DMS 273 treated with DMSO at 0.1 percent for 48 hours (cell line): ENCODE results near the gene PGAM5.
A peak's percentile ranks its signal among the peaks of the same experiment; 100 is the strongest.

Source experiments
- DNase-seq: peaks from one replicate; lab custom pipeline; 2025; lab: John Stamatoyannopoulos, UW

Gene PGAM5

DNA sequence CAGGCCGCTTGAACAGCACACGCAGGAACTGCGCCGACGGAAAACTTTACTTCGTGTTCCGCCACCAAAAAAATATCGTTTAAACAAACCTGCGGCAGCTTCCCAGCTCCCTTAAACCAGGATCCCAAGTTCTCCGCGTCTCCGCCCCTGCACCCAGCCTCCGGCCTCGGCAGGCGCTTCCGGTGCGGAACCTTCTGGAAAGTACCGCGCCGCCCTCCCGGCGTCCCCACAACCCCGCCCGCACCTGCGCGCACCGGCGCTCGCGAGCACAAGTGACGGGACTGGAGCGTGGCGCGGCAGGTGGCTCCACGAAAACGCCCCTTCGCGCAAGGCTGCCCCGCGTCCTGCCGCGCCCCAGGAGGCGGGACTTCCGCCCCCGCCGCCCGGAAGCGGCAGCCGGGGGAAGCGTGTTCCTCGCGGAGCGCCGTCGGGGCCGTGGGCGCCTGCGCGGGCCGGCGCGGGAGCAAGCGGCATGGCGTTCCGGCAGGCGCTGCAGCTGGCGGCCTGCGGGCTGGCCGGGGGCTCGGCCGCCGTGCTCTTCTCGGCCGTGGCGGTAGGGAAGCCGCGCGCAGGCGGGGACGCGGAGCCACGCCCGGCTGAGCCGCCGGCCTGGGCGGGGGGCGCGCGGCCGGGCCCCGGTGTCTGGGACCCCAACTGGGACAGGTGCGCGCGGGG lies at the start of gene PGAM5:
PGAM5 (plus strand) TSS at position 438 of the 675 bp plus-strand sequence; CDS start at position 473, 35 bp downstream.
- DNase-seq = peak; percentile 4

DNA sequence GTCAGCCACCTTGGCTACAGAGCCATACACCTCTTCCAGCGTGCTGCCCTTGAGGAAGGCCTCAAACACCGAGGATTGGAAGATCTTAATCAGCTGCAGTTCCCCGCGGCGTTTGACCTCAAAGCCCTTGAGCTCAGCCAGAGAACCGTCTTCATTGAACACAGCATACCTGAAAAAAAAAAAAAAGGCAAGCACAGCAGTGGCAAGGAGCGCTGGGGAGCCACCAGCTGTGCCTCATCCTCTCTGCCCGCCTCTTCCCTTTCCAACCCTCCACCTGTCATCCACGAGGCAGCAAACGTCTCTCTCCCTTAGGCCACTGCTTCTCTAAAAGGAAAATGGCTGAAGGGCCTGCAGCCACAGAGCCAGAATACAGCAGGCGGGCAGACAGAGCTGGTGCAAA lies 49.6 kb upstream of the PGAM5 start:
- DNase-seq = no peak

DNA sequence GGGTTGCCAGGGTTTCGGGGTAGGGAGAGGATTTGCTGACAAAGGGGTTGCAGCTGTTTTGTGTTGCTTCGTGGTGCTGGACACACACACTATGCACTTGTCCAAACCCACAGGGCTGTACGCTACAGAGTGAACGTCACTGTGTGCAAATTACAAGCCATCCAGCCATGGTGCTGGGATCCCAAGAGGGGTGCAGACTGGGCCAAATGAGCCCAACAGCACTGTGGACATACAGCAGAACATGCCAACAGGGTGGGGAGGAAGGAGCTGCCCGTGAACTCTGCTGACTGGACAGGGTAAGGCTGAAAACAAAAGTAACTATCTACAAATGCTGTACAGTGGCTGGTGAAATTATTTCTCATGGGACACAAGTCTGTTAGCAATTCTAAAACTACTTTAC lies 48.7 kb upstream of the PGAM5 start:
- DNase-seq = no peak

DNA sequence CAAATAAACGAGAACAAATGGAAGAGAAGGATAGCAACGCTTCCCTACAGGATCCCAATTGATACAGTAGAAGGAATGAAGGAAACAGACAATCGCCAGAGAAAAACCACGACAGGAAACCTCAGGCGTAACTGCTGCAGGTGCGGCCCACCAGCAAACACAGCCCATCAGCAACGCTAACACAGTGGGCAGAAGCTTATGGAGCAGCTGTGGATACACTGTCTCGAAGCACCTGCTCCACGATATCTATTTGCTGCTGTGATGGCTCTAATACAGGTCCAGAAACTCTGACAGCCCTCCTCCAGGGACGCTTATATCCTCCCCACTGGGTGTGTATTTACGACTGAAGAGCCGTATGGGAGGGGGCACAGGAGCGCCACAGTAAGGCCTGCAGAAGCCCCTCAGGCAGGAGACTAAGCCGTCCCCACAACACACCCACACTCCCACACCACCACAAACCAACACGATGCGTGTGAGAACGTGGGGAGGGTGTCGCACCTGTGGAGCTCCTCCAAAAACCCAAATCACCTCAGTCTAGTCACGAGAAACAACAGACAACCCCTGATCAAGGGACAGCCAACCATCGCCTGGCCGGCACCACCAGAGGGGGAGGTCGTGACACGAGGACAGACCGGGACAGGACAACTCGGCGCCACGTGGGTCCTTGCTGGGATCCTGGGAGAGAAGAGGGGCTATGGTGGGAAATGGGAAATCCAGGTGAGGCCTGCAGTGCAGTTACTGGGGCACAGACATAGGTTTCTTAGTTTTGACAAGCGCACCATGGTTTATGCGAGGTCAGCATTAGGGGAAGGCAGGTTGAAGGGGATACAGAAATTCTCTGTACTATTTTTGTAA lies 47.5 kb upstream of the PGAM5 start:
- DNase-seq = no peak

DNA sequence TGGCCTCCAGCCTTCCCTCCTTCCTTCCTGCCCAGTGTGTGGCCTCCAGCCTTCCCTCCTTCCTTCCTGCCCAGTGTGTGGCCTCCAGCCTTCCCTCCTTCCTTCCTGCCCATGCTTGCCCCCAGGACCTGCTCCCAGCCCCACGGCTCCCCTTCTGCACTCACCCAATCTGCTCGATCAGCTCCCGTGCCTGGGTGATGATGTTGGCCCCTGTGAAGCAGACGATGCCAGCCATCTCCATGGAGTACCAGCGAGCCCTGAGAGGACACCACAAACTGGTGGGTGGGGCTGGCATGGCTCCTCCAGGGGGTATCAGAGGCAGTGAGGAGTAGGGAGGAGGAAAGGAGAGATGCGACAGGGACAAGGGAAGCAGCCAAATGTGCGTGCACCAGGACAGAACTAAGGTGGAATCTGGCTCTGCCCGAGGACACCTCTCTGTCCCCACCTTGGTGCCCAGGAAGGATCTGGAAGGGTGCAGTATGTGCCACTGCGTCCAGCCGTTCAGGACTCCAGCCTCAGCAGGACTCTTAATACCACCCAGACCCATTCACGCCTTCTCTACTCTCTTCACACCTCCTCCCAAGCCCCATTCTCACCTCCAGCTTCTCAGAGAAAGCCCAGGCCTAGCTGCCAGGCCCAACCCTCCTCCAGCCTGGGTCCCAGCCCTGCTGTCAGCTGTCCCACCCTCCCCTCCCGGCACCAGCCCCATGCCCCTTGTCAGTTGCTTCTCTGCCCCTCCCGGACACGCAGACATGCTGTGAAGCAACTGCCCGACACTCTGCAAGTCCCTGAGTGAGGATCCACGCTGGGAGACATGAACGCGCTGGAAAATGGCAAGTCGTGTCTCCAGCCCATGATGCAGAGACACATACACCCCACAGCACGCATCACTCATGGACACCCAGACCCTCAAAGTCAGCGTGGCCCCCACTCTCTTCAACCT lies 46.2 kb upstream of the PGAM5 start:
- no peak for DNase-seq

DNA sequence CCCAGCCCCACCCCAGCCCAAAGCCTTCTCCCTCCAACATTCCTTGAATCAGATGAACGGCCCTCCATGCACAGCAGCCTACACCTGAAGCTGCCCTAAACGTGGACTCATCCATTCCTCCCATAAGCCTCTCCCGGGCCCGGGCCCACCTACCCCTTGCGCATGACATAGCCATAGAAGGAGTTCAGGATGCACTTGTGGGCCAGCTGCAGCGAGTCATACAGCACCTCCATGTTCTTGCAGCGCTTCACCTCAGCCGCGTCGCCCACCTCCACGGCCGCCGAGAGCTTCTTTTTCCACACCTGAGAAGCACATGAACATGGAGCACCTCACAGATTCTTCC lies 45.5 kb upstream of the PGAM5 start:
- DNase-seq = no peak

DNA sequence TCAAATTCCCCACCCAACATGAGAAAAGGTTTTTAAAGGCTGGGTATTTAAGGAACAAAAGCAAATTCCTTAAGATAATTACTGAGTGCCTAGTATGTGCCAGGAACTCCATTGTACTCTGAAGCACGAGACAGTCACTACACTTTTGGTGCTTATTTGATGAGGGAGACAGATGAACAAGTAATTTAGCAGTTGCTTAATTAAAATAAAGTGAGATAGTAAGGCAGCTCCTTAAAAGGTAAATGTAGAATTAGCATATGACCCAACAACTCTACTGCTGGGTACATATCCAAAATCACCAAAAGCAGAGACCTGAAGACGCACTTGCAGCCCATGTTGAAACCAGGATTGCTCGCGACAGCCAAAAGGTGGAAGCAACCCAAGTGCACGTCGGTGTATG lies 44.8 kb upstream of the PGAM5 start:
- DNase-seq = no peak

DNA sequence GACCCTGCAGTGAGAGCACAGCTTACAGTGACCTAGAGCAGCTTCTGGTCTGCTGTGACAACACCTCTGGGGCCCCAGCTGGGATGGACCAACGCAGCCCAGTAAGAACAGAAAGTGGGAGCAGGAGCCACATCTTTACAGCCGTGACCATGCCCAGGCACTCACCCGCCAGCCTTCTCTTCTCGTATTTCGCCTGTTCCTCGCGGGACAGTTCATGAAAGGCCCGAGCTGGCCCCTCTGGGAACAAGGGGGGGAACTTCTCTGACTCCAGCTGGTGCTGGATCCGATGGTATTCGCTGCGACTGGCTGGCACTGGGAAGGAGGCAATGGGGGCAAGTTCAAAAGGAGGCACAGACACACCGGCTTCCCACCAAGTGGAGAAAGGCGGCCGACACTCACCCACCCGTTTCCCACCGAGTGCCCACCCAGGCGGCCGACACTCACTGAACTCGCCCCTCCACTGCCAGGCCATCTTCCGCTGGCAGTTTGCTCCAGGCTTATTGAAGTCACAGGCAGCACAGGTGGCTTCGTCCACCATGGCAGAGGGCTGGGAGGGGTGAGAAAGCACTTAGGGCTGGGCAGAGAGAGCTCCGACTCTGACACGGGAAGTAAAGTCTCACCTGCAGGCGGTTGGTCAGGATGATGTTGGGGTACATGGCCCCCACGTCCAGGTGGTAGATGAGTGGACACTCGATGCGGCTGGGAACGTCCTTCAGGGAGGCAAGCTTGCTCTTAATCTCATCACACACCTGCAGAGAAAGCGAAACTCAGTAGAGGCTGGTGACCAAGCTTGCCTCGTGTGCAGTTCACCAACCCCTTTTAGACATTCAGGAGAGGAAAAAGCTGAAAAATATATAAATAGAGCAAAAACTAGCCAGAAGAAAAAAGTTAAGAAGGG lies 42.2 kb upstream of the PGAM5 start:
- no peak for DNase-seq

DNA sequence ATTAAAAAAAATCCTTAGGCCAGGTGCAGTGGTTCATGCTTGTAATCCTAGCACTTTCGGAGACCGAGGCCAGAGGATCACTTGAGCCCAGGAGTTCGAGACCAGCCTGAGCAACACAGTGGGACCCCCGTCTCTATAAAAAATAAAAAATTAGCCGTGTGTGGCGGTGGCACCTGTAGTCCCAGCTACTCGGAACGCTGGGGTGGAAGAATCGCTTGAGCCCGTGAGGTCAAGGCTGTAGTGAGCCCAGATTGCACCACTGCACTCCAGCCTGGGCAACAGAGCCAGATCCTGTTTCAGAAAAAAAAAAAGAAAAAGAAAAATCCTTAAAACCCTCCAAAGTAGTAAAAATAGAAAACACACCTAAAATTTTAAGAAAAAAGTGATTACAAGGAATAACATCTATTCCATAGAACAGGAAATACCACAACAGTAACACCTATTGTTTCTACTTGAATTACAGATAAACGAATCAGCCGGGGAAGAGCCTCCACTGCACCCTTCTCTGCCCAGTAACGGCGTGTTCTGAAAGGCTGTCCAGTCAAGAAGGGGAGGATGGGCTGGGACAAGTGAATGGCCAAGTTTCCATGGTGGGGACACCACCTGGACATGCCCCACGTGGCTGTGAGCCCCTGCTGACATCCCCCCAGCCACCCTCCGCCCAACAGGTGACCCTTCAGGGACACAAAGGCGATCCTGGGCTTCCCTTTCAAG lies 41.3 kb upstream of the PGAM5 start:
- no peak for DNase-seq

DNA sequence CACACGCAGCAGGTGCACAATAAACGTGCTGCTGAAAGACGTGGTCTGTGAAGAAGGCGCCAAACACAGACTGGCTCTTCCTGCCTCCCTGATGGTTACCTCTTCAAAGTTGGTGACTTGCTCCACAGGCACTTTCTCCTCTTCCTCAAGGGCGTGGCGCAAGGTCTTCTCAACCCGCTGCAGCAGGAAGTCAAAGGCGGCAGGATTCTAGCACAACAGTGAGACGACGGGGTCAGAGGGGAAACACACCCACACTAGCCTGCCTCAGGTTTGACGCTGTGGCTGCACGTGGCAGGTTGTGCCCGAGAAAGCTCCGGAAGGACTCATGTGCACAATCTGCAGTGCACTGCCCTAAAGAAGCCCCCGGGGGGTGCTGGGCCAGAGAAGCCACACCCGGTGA lies 38.5 kb upstream of the PGAM5 start:
- DNase-seq = no peak

DNA sequence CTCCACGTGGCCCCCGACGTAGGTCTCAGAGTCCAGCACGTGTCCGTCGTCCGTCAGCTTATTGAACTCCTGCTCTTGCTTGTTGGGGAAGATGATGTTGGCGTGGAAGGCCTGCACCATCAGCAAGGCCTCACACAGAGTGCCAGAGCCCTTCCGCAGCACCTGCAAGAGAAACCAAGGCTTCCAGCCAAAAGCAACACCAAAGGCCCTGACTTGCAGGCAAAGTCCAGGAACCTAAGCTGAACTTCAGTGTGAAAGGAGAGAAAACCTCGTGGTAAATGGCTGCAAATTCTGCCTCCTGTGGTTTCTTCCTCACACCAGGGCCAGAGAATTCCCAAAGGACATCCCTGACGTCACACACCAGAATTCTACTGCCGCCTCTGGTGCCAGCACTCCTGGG lies 38.0 kb upstream of the PGAM5 start:
- DNase-seq = no peak

DNA sequence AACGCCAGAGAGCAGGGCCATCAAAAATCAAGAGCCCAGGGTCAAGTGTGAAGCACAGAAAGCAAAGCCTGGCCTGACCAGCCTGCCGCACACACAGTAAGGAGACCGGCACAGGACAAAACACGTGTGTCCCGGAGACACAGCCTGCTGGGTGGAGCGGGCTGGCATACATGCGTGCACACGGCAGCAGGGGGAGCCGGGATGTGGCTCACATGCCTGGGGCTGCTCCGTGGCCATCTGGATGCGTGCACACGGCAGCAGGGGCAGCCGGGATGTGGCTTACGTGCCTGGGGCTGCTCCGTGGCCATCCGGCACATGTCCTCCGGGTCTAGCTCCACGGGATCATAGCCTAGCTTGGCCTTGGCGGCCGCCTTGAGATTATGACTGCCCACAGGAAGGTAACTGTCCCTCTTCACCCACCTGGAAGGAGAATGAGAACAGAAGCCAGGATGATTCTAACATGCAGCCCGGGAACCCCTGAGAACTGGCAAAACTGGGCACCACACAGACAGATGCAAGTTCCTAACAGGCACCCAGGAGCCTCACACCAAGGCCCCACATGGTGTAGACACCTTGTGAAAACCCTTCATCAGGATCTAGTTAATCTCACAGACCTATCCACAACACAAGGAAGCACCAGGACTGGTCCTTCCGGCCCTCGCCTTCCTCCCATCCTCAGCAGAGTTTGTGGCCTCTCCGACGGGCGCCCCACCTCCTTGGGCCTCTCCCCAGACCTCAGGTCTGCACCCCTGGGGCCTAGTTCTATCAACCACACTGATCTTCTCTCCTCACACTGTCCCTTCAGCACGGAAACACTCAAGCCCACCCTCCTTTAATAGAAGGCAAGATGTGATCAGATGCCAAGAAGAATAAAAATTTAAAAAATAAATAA lies 37.1 kb upstream of the PGAM5 start:
- no peak for DNase-seq

DNA sequence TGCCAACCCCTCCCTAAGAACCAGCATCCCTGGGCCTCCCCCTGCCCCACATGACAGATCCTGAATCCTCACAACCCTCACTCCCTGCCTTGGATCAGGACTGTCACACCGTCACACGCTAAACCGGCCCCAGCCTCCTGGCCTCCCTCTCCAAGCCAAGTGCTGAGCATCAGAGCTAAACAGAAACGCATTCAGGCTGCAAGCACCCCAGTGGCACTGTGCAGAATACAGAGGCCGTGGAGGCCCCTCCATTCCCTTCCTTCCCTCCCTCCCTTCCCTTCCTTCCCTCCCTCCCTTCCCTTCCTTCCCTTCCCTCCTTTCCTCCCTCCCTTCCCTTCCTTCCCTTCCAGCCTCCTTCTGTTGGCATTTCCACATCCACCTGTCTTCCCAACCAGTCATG lies 36.1 kb upstream of the PGAM5 start:
- DNase-seq = no peak

DNA sequence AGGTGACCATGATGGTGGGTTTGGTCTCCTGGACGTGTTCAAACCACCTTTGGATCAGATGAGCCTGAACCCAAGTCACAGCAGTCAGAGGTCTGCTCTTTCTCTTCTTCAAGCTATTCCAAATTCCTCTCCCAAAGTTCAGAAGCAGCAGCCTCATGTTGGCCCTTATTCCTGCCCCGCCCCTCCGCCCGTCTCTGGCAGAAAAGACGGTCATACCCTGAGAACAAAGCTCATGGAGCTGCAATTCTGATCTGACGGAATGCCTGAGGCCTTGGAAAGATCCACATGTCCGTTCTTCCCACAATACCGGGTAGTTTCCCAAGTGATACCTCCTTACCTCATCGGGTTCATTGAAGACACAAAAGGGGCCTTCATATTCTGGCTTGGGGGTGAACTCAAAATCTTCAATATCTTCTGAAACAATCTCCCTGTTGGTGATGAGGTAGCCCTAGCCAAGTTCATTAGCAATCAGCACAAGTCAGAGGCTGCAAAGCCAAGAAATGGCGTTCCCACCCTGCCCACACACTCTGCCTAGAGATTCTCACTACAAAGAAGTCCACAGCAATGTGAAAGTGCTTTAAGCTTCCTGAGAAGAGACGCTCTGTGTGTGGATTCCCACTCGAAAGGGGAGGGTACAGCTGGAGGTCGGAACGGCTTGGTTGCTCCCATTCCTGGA lies 34.7 kb upstream of the PGAM5 start:
- DNase-seq = no peak

DNA sequence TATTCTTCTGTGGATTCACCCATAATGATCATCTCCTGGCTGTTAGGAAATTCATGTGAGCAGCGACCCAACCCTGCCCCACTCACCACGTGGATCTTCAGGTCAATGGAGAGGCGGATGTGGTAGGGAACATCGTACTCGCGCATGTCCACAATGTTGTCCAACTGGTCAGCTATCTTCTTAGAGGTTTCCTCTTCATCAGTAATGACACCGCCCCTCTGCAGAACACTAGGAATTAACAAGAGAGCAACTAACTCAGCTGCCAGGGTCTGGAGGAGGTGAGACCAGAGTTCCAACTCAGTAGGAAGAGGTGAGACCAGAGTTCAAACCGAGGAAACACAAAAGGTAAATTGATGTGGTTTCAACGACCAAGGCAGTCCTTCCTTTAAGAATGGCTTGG lies 33.1 kb upstream of the PGAM5 start:
- DNase-seq = no peak

DNA sequence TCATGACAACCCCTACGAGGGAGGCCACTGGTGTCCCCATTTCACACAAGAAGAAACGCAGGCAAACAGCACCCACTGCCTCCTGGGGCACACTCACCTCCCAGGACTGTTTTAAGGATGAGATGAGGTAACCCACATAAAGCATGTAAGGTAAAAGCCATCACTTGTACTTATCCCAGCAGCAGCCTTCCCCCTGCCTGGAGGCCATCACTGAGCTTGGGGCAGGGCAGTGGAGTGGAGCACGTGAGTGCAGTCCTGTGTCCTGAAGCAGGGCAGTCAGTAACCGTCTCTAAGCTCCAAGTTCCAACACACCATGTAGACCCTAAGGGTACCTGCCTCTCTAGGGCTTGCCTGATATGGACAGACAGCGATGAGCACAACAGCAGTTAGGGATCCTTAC lies 25.2 kb upstream of the PGAM5 start:
- DNase-seq = no peak

DNA sequence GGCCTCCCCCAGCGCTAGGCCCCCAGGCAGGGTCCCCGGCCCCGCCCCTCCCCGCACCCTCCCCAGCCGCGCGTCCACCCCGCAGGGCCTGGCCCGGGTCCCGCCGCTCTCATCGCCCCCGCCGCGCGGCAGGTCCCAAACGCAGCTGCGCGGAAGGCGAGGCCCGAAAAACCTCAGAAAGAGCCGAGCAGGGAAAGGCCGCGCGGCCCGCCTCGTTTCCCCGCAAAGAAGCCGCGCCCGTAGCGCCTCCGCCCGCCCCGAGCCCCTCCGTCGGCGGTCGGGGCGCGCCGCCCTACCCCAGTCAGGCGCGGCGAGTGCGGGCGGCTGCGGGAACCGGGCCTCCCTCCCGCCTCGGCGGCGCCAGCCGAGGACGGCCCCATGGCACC lies 23.8 kb upstream of the PGAM5 start:
- DNase-seq = no peak

DNA sequence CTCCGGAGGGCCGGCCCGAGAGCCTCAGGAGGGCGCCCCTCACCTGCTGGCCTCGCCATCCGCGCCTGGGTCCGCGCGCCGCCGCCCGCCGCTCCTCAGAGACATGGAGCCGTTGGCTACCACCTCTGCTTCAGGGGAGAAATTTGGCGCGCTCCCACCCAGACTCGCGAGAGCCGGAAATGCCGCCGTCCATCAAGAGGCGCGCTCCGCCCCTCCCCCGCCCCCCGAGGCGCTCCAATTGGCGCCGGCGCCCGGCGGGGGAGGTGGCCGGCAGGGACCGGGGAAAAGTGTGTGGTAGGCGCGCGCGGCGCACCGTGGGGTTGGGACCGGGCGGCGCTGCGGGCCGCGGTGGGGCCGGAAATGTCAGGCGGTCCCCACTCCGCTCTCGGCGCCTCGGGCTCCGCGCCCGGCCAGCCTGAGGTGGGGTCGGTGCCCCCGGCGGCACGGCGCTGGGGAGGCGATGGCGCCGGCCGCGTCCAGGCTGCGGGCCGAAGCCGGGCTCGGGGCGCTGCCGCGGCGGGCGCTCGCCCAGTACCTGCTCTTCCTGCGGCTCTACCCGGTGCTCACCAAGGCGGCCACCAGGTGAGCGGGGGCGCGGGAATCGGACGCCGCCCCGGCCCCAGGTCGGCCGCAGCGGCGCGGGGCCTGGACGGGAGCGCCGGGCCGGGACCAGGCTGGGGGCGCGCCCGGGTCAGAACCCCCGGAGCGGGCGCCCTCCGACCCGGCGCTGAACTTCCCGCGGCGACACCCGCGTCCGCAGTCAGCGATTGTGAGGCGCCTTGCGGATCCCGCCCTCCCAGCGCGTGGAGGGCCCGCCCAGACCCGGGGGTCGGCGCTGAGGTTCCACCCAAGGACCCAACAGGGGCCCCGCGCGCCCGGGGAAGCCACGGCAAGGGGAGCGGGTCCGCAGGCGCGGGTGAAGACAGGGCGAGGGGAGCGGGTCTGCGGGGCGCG lies 23.2 kb upstream of the PGAM5 start, which contains the start of the genes POLE and PXMP2:
POLE (minus strand) TSS at position 132 of the 954 bp plus-strand sequence; CDS start at position 105, 27 bp downstream.
PXMP2 (plus strand) TSS at position 377 of the 954 bp plus-strand sequence; CDS start at position 461, 84 bp downstream.
- DNase-seq = peak; percentile 77
